IgD-negative memory B cell (primary cell): ENCODE measurements around the gene RAC2. TPM values are rescaled to one million over a fixed set of nuclear protein-coding genes. Genes with fewer than 3 reads are reported as not detected.
"Not testable (repeated sequence)": the region's sequence is repeated elsewhere in the genome, so short reads cannot be mapped to it uniquely, and the experiment has no call there.

Experiments used
- H3K27ac Mint-ChIP-seq, 3 donors: one replicate each; pipeline ENCODE4 v1.8.0; 2020 to 2022; ENCODE audit warnings: mild to moderate bottlenecking in 3 of 3, mixed read lengths in 3 of 3, moderate library complexity in 1 of 3
- H3K27me3 Mint-ChIP-seq: one replicate; pipeline ENCODE4 v1.8.0; 2021; ENCODE audit warnings: mixed read lengths
- H3K36me3 Mint-ChIP-seq: one replicate; pipeline ENCODE4 v1.8.0; 2020; ENCODE audit warnings: mild to moderate bottlenecking, mixed read lengths
- H3K4me1 Mint-ChIP-seq, 3 donors: one replicate each; pipeline ENCODE4 v1.8.0; 2020 to 2022; ENCODE audit warnings: mixed read lengths in 3 of 3, mild to moderate bottlenecking in 1 of 3
- H3K4me3 Mint-ChIP-seq, 4 donors: one replicate each; pipeline ENCODE4 v1.8.0; 2020 to 2022; ENCODE audit warnings: mild to moderate bottlenecking in 4 of 4, mixed read lengths in 4 of 4, moderate library complexity in 3 of 4
- H3K9me3 Mint-ChIP-seq, 3 donors: one replicate each; pipeline ENCODE4 v1.8.0; 2020 to 2021; ENCODE audit warnings: mixed read lengths in 3 of 3, mild to moderate bottlenecking in 1 of 3
- polyA plus RNA-seq: library from polyadenylated mRNA; unstranded; fragments of 300-500 nt; fragmentation: Illumina TruSeq; gene quantifications from one replicate; pipeline ENCODE4 v1.2.3, GENCODE V29; 2021

Gene RAC2
- polyA plus RNA-seq, 1 donor from 2014 or later = 1,067 TPM

DNA sequence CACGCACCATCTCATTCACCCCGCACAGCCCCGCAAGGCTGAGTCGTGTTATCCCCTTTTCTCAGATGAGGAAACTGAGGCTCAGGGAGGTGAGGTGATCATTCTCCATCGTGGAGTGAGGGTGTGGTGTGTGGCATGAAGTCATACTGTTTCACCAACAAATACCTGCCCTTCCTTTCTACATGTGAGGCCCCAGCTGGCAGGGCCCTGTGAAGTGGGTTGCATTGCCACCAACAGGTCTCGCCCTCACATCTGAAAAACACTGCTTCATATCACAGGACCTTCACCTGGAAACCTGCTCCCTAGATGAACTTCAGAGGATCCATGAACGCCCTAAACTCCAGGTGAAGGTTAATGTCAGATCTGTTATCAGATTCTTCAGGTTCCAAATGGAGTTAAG lies 36.1 kb downstream of the RAC2 start:
- H3K36me3 Mint-ChIP-seq = no peaks in the 10 kb centered on the region
- H3K27me3 Mint-ChIP-seq = no peaks in the 10 kb centered on the region
- H3K9me3 Mint-ChIP-seq = no peaks in the 10 kb centered on the region
- H3K4me3 Mint-ChIP-seq = no peak overlapping the region
- peak overlapping the region in 1 of 3 donors; percentile 16 for H3K27ac Mint-ChIP-seq
- peaks cover 0 to 2% (median 0%) of the 10 kb centered on the region in 3 donors for H3K4me1 Mint-ChIP-seq

GRCh38 chr22:37206841-37207821 lies 36.9 kb downstream of the RAC2 start:
- peaks cover 0 to under 1% (median 0%) of the 10 kb centered on the region in 3 donors for H3K4me1 Mint-ChIP-seq
- no peaks in the 10 kb centered on the region for H3K27me3 Mint-ChIP-seq
- no peaks in the 10 kb centered on the region for H3K9me3 Mint-ChIP-seq
- H3K27ac Mint-ChIP-seq = peak overlapping the region in 1 of 3 donors; percentile 16
- no peaks in the 10 kb centered on the region for H3K36me3 Mint-ChIP-seq
- no peak overlapping the region for H3K4me3 Mint-ChIP-seq

DNA sequence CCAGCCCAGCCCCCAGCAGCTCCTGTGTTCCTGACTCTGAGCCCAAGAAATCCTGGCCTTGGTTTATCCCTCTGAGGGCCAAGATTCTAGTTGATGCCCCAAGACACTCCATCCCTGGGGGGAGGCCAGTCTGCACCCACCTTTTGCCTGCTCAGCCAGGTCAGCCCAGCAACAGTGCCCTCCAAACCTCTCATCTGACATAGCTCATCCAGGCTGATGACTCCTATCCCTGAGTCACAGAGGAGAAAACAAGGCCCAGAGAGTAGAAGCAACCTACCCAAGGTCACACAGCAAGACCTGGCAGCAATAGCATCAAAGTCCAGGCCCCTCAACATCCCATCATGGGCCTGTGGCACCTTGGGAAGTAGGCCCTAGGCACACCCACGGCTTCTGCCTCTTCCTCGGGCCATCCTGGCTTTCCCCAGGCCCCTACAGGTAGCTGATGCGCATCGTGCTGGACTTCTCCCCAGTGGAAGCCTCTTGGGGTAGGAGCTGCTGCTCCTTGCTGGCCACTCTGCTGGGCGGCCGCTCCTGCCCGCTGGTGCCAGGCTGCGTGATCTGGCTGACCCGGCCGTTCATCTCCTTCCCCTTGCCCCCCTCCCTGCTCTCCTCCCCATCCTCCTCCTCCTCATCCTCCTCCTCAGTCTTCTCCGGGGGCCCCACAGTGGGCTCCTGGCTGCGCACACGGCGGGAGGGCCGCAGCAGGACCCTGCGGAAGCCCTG lies 37.8 kb downstream of the RAC2 start:
- Mint-ChIP-seq H3K27ac (peak overlapping the region in 1 of 3 donors; percentile 23), H3K27me3 (no peaks in the 10 kb centered on the region), H3K36me3 (no peaks in the 10 kb centered on the region), H3K4me1 (no peaks in the 10 kb centered on the region), H3K9me3 (no peaks in the 10 kb centered on the region), H3K4me3 (no peak overlapping the region)

GRCh38 chr22:37205046-37205445 lies 39.0 kb downstream of the RAC2 start:
- no peaks in the 10 kb centered on the region for H3K27me3 Mint-ChIP-seq
- H3K27ac Mint-ChIP-seq = no peak overlapping the region
- no peaks in the 10 kb centered on the region for H3K9me3 Mint-ChIP-seq
- peaks cover 5 to 7% (median 7%) of the 10 kb centered on the region in 3 donors for H3K4me1 Mint-ChIP-seq
- no peak overlapping the region for H3K4me3 Mint-ChIP-seq
- H3K36me3 Mint-ChIP-seq = no peaks in the 10 kb centered on the region

GRCh38 chr22:37204045-37204655 lies 39.9 kb downstream of the RAC2 start:
- no peak overlapping the region for H3K27ac Mint-ChIP-seq
- H3K4me1 Mint-ChIP-seq = peaks cover 5 to 10% (median 7%) of the 10 kb centered on the region in 3 donors
- H3K9me3 Mint-ChIP-seq = no peaks in the 10 kb centered on the region
- H3K36me3 Mint-ChIP-seq = no peaks in the 10 kb centered on the region
- no peaks in the 10 kb centered on the region for H3K27me3 Mint-ChIP-seq
- H3K4me3 Mint-ChIP-seq = peak overlapping the region in 1 of 4 donors; percentile 63

- Mint-ChIP-seq H3K27ac (no peak overlapping the region), H3K27me3 (no peaks in the 10 kb centered on the region), H3K4me1 (peaks cover 5 to 10% (median 7%) of the 10 kb centered on the region in 3 donors), H3K36me3 (no peaks in the 10 kb centered on the region), H3K4me3 (no peak overlapping the region), H3K9me3 (no peaks in the 10 kb centered on the region)
These were observed 40.6 kb downstream of the RAC2 start for GRCh38 chr22:37203354-37204044.

GRCh38 chr22:37202716-37203115 lies 41.4 kb downstream of the RAC2 start:
- H3K27ac Mint-ChIP-seq = no peak overlapping the region
- H3K4me1 Mint-ChIP-seq = peaks cover 7 to 14% (median 9%) of the 10 kb centered on the region in 3 donors
- no peaks in the 10 kb centered on the region for H3K36me3 Mint-ChIP-seq

GRCh38 chr22:37202001-37202555 lies 42.0 kb downstream of the RAC2 start:
- H3K4me1 Mint-ChIP-seq = peaks cover 7 to 14% (median 9%) of the 10 kb centered on the region in 3 donors
- peak overlapping the region in 1 of 4 donors; percentile 35 for H3K4me3 Mint-ChIP-seq
- no peaks in the 10 kb centered on the region for H3K9me3 Mint-ChIP-seq
- no peaks in the 10 kb centered on the region for H3K36me3 Mint-ChIP-seq
- no peaks in the 10 kb centered on the region for H3K27me3 Mint-ChIP-seq
- peak overlapping the region in 1 of 3 donors; percentile 39 for H3K27ac Mint-ChIP-seq

More at GRCh38 chr22:37202716-37203115, 41.4 kb downstream of the RAC2 start:
- no peaks in the 10 kb centered on the region for H3K9me3 Mint-ChIP-seq
- no peak overlapping the region for H3K4me3 Mint-ChIP-seq
- H3K27me3 Mint-ChIP-seq = no peaks in the 10 kb centered on the region

- Mint-ChIP-seq H3K27ac (peak overlapping the region in 1 of 3 donors; percentile 39), H3K4me1 (peaks cover 7 to 14% (median 9%) of the 10 kb centered on the region in 3 donors), H3K4me3 (peak overlapping the region in 2 of 4 donors; percentile 35 to 71)
- H3K9me3 Mint-ChIP-seq, H3K27me3 Mint-ChIP-seq, H3K36me3 Mint-ChIP-seq: not testable (repeated sequence)
These were observed 42.6 kb downstream of the RAC2 start for GRCh38 chr22:37201443-37201820.

- H3K4me3 Mint-ChIP-seq = peak overlapping the region; percentile 85 to 94 (median 91)
- no peaks in the 10 kb centered on the region for H3K36me3 Mint-ChIP-seq
- H3K4me1 Mint-ChIP-seq = peaks cover 7 to 14% (median 9%) of the 10 kb centered on the region in 3 donors
- peak overlapping the region; percentile 86 to 94 (median 87) for H3K27ac Mint-ChIP-seq
- H3K9me3 Mint-ChIP-seq = no peaks in the 10 kb centered on the region
- no peaks in the 10 kb centered on the region for H3K27me3 Mint-ChIP-seq
These were observed 44.3 kb downstream of the RAC2 start for GRCh38 chr22:37199760-37200108.

- Mint-ChIP-seq H3K36me3 (no peaks in the 10 kb centered on the region), H3K4me1 (peaks cover 7 to 14% (median 9%) of the 10 kb centered on the region in 3 donors), H3K27me3 (no peaks in the 10 kb centered on the region), H3K27ac (peak overlapping the region; percentile 86 to 94 (median 87)), H3K4me3 (peak overlapping the region; percentile 85 to 94 (median 91)), H3K9me3 (no peaks in the 10 kb centered on the region)
These were observed 44.8 kb downstream of the RAC2 start for GRCh38 chr22:37199103-37199759.

GRCh38 chr22:37198258-37199102 lies 45.6 kb downstream of the RAC2 start:
- no peaks in the 10 kb centered on the region for H3K9me3 Mint-ChIP-seq
- H3K27me3 Mint-ChIP-seq = no peaks in the 10 kb centered on the region
- H3K27ac Mint-ChIP-seq = peak overlapping the region; percentile 86 to 94 (median 87)
- H3K4me3 Mint-ChIP-seq = peak overlapping the region; percentile 85 to 94 (median 91)
- H3K4me1 Mint-ChIP-seq = peaks cover 11 to 20% (median 17%) of the 10 kb centered on the region in 3 donors
- no peaks in the 10 kb centered on the region for H3K36me3 Mint-ChIP-seq
